Activated naive CD8-positive, alpha-beta T cell treated with anti-CD3 and anti-CD28 coated beads, Interleukin-2, amount 50 U/mL, for 16 hours (primary cell): ENCODE measurements around the gene RTN4R.
"Not testable (repeated sequence)": the region's sequence is repeated elsewhere in the genome, so short reads cannot be mapped to it uniquely, and the experiment has no call there.

Experiments
- DNase-seq: peaks from one replicate; pipeline ENCODE4 v3.0.0-alpha.2; 2020; ENCODE audit warnings: low read depth, low spot score

Gene RTN4R

DNA sequence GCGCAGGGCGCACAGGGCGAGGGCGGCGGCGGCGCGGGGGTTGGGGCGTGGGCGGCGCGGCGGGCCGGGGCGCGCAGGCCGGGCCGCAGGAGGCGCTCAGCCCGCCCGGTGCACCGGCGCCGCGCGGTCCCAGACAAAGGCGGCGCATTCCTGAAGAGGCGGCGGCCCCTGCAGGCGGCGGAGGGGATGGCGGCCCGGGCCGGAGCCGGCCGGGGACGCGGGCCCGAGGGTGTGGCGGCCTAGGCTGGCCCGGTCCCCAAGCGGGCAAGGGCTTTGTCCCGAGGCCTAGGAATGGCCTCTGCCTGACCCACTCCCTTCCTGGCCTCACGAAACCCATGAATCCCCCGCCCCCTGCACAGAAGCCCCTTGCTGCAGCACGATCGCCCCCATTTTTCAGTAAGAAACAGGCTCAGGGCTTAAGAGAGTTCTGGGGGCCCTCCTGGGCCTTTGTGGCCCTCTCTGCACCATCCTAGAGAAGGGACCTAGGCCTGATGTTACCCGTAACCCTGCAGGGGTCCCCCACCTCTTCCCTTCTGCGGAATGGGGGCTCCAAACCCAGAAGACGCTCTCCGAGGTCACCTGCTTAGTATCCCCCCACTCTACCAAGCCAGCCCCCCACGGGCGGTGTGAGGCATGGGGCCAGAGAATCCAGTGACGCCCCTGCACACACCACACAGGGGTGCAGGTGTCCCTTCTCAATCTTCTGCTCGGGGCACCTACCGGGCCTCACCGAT, at the start of gene RTN4R:
TSS of gene RTN4R (minus strand) at position 40 of the 734 bp plus-strand sequence. CDS start 226 bp downstream, outside the sequence.
- DNase-seq = no peak

DNA sequence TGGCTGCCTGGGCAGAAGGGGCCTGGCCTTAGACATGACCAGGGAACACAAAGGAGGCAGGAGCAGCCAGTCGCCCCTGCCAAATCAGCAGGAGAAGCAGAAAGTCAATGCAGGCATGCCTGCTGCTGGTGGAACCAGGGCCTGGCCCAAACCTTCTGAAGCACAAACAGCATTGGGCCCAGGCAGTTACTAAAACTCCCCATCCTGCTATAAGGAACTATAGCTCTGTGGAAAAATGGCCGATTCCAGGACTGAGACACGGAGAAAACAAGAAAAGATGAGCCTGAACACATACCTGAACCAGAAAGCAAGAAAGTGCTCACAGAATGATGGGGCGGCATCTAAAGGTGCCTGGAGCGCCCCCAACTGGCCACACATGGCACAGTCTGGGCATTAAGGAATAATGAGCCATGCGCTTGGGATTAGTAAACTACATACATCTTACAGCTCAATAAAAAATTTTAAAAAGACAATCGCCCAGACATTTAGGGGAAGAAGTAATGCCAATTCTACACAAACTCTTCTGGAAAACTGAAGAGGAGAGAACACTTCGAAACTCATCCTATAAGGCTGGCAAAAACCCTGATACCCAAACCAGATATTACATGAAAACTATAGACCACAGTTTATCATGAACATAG, 49.4 kb upstream of the RTN4R start:
- DNase-seq = not testable (repeated sequence)

DNA sequence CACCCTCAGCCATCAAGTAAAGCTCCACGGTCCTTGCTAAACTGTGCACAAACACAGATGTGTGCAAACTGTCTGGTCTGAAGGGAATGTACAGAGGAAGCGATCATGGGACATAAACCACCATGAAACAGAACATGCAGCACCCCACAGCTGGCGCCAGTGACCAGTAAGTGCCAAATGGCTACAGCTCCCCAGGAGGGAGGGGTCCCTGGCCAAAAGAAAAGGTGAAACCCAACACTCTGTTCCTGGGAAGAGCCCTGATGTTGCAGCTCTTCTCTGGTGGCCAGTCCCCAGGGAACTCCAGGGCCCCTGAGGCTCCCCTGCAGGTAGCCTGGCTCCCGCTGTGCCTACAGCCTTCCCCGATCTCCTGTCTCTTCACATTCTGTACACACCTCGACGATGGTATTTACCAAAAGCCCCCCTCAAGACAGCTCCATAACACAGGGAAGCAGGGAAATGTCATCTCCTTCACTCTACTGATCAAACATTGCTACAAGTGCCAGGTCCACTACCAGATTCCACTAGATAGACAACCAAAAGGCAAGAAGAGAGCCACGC, 48.8 kb upstream of the RTN4R start:
- no peak for DNase-seq

DNA sequence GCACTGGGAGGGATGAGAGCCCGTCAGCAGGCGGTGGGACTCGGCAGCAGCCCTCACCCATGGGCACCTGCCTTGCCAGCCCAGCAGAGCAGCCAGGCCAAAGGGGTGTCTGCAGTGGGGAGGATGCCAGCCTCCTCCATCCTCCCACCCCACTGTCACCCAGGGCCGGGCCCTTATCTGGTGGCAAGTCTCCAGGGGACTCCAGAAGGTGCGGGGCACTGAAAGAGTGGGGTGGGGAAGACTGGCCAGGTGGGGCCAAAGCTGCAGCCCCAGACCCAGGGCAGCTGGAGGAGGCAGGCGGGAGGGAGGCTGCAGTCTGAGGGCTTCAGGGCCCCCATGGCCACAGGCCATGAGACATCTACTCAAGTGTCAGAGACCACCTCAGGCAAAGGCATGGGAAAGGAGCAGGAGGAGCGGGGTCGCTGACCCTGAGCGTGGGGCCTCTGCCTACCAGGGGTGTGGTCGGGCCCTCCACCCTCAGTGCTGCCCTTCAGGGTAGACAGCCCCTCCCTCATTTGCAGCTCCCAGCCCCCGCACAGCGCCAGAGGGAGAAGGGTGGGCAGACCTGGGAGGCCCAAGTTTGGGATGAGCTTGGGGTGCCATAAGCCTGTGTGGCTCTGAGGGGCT, 48.2 kb upstream of the RTN4R start:
- no peak for DNase-seq

DNA sequence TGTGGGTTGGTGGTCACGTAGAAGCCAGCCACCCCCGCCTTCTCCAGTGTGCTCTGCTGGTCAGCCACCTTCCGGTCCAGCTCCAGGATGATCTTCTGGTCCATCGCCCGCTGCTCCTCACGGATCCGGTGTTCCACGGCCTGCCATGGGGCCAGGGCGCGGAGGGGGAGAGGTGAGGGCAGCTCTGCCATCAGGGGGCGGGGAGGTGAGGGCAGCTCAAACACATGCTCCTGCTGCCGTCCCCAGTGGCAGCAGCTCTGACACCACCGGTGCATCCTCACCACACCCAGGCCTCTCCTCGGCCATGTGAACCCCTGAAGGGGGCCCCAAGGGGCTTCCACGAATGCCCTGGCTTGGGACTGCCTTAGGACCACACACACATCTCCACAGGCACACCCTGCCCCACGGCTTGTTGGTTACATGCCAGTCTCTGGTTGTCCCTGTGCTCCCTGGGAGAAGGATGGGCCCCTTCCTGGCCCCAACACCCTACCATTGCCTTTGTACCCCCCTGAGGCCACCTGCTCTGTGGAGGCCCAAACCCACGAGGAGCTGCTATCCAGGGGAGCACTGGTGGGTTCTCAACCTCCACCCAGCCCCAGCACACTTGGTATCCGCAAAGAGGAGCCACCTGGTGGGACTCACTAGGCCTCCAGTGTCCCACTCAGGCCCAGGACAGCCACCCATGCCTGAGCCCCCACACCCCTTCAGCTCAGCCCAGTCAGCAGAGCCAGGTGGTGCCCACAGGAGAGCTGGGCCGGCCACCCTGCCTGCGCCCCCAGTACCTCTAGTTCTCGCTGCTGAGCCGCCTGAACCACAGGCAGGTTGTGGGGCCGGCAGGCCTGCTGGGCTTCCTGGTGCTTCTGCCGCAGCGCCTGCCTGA, 47.5 kb upstream of the RTN4R start:
- no peak for DNase-seq

DNA sequence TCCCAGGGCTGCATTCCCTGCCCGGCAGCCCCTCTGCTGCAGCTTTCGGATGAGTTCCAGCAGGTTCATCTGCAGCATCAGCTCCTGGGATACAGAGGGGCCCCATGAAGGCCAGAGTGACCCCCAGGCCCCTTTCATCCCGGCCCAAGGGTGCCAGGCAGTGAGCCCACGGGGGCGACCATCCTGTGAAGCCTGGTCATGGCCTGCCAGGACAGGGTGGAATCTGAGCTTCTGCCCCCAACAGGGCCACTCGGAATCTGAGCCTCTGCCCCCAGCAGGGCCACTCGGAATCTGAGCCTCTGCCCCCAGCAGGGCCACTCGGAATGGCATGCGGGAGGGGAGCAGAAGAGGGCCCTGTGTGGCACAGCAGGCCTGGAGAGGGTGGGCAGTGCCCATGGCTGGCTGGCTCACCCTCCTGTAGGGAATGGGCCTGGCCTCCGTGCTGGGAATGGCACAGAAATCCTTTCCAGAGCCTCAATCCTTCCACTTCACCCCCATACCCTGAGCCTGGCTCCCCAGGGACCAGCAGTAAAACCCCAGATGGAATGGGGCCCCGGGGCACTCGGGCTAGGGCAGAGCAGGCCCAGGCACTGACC, 46.7 kb upstream of the RTN4R start:
- DNase-seq = not testable (repeated sequence)

DNA sequence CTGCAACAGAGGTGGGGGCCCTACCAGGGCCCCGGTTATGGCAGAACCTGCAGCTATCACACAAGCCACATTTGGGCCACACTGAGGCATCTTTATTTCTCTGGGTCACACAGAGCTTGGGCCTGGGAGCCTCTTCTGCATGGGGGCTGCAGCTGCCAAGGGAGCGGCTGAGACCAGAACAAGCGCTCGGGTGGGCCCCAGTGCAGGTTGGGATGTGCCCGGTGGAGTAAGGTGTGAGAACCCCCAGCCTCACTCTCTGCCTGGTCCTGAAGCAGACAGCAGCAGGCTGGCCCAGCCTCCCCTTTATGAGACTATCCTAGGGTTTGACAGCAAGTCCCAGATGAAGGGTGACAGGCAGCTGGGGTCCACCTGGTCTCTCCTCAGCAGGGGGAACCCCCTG, 46.1 kb upstream of the RTN4R start:
- DNase-seq = not testable (repeated sequence)

DNA sequence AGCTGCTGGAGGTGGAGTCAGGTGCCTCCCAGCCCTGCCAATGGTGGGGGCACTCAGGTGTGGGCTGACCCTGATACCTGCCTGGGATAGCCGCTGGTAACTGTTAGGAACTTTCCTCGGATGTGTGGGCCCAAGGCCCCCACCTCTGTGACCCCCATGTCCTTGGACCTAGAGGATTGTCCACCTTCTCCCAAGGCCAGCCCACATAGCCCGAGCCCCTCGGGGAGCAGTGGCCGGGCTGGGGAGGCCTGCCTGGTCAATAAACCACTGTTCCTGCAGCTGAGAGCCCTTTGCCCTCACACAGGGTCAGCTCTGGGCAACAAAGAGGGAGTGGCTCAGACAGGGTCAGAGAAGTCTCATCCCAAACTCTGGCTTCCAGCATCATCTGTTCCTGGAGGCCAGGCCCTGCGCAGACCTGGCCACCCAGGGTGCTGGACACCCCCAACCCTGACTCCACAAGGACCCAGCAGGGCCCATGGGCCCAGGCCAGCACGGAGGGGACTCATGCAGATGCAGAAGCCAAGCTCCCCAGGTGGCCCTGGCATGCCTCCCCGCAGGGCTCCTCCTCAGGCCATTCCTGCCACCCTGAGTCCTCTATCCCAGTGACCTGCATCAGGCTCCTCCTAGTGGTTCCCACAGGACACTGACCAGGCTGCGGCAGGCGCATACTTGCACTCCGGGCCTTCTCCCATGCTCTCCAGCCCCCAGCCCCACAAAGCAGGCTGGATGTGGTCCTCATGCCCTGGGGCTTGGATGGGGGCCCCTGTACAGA, 45.4 kb upstream of the RTN4R start:
- not testable (repeated sequence) for DNase-seq

DNA sequence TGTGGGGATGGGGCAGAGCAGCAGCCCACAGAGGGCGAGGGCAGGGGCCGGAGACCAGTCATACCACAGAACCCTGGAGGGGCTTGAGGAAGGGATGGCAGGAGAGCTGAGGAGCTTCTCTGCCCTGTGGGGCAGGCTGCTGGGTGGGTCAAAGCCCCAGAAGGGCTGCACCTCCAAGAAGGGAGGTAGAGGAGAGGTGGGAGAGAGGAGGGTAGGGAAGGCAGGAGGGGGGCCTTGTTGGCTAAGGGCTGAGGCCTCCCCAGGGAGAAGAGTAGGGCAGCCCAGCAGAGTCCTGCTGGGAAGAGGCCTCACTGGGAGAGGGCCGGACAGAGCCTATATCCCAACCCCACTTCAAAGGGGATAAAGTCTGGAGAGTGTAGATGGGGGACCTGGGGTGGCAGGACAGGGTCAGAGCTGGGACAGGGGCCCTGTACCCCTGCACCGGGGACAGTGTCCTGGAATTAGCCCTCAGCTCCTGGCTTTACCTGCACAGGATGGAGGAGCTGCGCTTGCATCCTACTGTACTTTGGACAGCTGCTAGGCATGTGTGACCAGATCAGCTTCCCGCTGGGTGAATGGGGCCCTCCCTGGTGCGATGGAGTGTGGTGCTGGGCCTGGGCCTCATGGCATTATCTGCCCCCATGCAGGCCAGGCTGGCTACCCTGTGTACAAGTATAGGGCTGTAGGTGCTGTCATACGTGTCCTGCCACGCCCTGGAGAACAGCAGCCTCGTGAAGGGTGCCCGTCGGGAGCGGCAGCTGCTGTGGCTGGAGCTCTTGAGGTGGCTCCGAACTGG, 44.5 kb upstream of the RTN4R start:
- no peak for DNase-seq

DNA sequence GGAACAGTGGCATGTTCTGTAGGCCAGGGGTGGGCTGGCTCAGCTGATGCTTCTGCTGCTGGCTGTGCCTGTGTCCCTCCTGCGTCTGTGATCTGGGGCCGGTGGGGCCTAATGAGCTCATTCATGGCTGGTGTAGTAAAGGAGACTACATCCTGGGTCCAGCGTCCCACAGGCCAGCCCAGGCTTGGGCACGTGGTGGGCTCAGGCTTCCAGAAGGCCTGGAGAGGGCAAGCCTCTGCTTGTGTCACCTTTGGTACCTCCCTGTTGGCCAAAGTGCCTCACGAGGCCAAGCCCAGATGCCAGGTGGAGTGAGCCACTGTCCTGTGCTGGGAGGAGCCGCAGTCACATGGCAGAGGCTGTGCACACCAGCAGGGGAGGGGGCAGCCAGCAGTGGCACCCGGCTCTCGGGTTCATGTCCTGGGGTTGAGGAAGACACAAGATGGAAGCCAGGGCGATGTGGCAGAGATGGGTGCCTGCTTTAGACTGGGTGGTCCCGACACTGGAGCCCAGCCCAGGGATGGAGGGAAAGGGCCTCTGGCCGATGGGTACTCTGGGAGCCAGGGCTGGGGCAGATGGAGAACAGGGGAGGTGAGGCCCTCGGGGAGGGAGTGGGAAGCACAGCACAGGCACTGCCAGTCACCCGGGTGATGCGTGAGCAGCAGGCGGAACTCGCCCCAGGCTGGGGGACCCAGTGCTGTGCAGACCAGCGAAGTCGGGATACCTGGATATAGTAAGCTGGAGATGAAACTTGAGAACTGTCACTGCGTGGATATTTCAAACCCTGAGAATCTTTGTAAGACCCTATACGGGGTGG, 43.3 kb upstream of the RTN4R start:
- DNase-seq = not testable (repeated sequence)

DNA sequence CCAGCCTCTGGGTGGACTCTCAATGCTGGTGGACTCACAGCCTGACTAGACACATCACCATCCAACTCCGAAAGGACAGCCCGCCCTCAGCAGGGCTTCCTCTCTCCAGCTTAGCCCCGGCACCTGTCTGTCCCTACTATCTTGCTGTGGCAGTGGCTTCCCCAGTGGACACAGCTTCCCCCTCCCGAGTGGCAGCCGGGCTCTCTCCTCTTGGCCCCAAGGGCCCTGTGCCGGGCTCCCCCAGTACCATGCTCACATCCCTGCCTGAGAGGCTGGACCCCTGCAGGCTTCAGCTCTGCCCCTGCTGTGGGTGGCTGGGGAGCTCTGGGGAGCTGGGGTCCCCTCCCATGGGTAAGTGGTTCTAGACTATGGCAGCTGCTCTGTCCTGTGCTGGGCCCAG, 42.7 kb upstream of the RTN4R start:
- DNase-seq = not testable (repeated sequence)

DNA sequence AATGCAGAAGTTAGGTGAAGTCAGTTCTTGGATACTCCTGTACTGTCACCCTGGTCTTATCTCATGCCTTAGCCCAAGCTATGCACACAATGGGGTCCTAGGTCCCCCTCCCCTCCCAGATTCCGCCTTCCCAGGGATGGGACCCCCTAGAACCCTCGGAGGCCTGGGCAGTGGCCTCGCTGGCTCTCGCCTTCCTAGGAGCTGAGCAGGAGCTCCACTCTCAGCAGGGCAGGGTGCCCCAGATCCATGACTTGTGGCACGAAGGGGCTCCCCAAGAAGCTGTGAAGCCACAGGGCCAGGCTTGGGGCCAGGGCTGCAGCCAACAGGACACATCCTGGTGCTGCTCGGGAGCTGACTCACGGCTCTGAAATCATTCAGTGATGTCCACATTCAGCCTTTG, 42.1 kb upstream of the RTN4R start:
- not testable (repeated sequence) for DNase-seq

DNA sequence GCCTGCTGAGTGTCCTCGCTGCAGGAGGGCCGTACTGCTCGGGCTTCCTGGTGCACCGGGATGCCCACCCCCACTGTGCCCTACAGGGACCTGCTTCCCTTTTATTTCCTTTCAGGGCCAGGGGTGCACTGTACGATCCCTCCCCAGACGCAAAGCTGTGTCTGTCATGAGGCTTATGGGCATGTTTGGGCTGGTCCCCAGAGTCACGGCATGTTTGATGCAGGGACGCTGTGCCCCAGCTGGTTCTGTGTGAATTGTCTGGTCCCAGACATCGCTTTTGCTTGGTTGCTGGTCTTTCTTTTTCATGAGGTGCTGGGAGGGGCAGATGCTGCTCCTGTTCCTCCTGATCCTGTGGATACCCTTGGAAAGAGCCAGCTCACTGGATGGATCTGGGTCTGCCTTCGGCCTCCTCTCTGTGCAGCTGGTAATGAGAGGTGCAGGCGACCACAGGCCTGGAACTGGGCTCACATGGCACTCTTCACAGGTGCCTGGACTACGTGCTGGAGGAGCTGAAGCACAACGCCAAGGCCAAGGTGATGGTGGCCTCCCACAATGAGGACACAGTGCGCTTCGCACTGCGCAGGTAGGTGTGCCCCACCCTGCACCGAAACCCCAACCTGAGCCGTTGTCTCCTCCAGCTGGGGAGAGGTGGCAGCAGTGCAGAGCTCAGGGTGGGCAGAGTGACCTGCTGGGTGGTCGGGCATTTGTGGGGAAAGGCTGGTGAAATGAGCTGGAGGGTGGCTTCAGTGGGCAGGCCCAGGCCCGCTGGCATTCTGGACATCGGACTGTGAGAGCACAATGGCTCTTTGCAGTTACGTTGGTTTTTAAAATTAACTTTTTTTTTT, 40.9 kb upstream of the RTN4R start:
- DNase-seq = not testable (repeated sequence)

DNA sequence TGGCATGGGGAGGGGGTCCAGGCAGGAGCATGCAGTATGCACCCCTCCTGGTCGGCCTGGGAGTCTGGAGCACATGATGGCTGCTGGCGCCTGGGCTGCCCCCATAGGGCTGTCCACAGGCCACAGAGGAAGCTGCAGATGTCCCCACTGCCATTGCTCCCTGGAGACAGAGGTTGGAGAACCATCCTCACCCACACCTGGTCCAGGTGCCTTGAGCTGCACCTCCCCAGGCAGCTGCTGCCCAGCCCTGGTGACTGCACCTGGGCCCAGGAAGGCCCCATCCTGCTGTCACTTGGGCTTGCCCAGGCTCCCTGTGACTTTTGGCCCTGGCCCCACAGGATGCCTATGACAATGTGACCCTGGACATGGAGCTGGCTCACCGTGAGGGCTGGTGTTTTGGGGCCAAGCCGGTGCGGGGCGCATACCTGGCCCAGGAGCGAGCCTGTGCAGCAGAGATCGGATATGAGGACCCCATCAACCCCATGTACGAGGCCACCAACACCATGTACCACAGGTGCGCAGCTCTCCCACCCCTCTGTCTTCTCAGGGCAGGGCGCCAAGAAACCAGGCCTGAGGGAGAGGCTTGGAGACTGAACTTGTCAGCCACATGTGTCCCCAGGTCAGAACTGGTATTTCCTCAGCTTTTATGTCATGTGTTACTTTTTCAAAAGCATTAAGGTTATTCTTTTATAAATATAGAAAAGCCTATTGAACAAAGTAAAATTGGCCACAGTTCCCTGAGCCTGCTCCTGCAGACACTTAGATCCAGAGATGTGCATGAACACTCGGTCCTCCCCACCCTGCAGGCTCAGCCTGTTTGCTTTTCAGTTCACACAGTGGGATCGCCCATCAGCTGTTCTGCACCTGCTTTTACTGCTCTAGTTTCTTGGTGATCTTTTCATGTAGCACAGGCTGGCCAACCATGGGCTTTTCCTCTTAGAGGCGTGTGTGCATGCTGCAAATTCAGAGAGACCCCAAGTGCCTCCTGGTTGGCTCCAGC, 39.6 kb upstream of the RTN4R start:
- not testable (repeated sequence) for DNase-seq

DNA sequence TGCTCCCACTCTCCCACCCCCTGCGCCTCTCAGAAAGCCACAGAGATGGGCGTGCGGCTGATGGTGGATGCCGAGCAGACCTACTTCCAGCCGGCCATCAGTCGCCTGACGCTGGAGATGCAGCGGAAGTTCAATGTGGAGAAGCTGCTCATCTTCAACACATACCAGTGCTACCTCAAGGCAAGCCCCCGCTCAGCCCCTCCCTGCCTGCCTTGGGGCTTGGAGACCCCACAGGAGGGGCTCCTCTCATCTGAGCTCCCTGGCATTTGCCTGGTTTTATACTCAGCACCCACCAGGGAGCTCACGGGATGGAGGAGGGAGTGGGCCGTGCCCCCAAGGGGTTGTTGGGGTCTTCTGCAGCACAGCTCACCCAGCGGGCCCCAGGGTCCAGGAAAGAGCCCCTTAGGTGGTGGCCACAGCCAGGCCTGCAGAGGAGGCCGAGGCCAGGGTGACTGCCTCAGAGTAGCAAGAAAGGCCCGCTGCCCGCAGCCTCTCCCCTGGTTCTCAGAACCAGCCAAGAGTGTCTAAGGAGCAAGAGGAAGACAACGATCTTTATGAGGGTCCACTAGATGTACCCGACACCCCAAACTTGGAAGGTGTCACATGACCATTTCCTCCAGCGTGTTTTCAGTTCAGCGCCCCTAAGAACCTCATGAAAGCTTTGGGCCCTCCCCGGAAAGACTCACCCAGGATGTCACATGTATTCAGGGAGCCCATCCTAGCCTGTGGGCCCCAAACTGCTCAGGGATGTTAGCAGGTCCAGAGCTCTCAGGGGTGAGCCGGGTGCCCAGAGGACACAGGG, 38.7 kb upstream of the RTN4R start:
- not testable (repeated sequence) for DNase-seq
